ENCODE results near the gene PAQR8.

Gene PAQR8

DNA sequence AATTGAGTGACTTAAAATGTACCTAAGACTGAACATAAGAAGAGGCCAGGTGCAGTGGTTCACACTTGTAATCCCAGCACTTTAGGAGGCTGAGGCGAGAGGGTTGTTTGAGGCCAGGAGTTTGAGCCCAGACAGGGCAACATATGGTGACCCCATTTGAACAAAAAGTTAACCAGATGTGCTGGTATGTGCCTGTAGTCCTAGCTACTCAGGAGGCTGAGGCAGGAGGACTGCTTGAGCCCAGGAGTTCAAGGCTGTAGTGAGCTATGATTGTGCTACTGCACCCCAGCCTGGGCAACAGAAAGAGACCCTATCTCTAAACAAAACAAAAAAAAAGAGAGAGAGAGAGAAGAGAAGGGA, 10.1 kb upstream of the PAQR8 start:
- DNase-seq, result no peak

DNA sequence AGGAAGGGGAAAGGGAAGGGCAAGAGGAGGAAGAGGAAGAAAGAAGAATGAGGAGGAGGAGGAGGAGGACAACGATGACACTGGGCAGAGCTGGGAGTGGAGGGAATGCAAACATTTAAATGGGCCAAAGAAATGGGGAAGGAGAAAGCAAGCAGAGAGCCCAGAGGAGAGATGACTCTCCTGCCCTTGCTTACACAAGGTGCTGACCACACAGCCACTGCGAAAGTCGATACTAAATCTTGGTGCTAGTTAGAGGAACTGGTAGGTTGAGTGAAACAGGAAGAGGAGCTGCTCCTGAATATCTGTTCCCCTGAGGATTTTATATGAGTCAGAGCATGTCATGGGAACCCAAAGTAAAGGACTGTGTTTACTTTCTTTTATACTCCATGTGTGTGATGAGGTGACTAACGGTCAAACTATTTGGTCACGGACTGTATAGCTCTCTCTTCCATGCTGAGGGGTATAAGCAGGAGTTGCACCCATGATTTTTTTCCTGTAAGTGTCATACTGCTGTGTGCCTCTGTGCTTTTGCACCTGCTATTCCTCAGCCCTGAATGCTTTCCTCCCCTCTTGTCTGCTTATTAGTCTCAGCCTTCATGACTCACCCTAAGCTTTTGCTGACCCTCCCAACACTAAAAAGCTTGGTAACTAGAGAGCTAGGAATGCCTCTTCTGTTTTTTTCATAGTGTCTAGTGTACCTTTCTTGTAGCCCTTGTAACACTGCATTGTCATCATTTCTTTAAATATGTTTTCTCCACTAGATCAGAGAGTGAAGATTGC, 9.5 kb upstream of the PAQR8 start:
- DNase-seq, result peak; percentile 7 to 63

DNA sequence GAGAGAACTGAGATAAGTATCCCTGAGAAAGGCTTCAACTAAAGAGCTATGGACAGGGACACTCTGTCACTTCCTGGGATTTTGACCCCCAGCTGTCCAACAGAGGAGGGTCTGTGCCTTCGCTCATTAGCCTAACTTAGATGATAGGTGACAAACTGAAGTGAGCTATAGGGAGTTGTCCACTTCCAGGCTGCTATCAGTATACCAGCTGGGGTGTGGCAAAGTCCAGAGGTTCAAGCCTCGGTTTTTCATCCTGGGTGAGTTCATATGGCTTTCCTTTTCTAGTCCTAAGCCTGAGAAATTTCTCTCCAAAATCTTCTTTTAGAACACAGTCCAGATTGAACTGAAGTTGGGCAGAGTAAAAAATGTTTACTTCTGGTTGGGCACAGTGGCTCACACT, 5.9 kb upstream of the PAQR8 start:
- no peak for DNase-seq

DNA sequence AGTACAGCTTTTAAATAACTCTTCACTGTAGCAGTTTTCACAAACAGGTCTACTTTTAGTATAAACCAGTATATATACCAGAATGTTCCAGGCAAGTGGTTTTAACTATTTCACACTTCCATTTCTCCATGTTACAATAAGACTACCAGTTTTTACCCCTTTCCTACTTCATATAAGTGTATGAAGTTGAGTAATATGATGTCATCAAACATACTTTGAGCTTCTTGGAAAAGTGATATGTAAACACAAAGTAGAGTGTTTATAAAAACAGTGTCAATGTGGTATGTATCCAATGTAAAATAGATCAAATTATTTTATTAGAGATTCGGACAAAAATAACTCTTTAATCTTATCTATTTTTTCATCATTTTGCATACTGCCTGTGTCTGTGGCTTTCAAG, 2.5 kb upstream of the PAQR8 start:
- DNase-seq, result no peak

DNA sequence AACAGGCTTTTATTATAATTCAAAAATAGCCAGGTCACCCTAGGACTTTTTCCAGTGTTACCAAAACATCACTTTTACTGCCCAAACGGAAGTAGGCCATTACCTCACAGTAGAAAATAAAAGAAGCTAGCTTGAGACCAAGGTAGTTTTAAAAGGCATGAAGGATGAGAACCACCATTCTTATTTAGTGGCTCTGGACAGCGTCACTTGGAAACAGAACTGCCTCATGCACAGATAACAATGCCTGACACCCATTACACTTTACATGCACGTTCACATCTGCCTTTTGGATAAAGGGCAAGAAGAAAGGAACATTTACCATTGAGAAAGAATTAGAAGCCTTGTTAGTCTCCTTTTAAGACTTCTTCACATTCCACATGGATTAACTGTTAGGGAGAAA, 1.9 kb upstream of the PAQR8 start:
- no peak for DNase-seq

DNA sequence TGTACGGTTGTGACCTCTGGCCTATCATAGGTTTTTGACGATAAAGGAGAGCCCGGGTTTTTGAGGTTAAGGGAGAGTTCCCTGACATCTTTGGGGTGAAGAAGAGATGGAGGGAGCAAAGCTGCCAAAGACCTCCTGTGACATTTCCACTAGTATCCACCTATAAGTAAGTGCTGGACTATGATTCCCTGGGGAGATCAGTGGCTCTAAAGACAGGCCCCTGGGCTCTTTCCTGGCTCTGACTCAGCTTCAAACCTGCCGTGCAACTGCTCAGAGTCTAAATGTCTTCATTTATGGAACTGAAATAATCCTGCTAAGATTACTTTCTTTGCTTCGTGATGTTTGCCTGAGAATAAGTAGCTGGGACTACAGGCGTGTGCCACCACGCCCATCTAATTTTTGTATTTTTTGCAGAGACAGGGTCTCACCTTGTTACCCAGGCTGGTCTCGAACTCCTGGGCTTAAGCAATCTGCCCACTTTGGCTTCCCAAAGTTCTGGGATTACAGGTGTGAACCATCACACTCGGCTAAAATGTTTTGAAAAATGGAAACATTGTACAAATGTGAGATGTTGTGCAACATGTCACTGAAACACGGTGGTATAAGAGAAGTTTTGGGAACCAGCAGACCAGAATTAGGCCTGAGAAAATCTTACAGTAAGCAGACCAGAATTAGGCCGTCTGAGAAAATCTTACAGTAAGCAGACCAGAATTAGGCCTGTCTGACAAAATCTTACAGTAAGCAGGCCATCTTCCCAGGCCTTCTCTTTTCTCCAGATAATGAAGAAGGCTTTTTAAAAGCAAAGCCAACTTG, 1.1 kb upstream of the PAQR8 start:
- no peak for DNase-seq

DNA sequence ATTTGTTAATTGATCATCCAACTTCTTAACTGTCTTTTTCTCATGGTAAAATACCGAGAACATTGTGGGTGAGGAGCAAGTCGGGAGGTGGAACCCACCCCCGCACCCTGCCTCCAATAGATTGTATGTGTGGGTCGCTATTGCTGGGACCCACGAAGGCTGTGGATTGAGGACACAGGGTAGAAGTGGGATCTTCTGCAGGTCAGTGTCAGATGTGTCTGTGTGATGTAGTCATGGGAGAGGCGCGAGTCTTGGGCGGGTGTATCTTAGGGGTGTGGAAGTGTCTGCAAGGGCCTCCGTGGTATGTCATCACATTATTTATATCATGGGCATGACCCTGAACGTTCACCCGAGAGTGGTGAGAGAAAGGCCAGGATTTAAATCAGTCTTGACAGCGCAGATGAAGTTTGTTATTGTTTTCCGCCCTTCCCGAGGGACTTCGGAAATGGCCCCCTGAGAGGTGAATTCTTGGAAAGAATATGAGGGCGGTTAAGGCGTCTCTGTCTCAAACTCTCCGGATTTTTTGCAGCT, 472 bp upstream of the PAQR8 start:
- no peak for DNase-seq

DNA sequence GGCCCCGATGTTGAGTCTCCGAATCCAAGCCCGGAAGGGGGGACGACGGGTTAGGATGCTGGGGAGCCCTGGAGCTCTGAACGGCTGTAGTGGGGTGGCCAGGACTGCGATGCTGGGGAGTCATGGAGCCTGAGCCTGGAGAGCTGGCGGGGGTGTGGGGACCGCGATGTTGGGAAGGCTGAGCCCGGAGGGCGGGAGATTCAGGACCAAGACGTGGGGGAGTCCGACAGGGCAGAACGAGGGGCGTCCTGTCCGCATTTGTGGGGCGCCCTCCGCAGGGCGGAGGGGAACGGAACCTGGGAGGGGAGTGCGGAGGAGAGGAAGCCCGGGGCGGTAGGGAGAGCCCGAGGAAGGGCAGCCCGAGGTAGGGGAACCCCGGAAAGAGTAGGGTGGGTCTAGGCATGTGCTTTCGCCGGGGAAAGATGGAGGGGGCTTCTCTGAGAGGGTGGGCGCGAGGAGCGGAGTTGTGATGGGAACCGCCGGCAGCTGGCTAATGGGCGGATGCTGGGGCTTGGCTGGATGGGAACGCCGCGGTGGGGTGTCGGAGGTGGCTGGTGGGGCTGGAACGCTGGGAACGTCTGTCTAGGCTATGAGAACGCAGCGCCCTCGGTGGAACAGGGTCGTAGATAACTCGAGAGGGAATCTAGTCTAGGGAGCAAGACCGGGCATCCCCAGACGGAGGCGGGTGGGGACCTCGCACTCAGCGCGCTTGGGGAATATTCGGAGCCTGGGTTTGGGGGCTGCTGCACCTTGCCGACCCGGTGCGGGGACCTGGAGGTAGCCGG, 684 bp downstream of the PAQR8 start:
- peak; percentile 29 to 30 for DNase-seq

DNA sequence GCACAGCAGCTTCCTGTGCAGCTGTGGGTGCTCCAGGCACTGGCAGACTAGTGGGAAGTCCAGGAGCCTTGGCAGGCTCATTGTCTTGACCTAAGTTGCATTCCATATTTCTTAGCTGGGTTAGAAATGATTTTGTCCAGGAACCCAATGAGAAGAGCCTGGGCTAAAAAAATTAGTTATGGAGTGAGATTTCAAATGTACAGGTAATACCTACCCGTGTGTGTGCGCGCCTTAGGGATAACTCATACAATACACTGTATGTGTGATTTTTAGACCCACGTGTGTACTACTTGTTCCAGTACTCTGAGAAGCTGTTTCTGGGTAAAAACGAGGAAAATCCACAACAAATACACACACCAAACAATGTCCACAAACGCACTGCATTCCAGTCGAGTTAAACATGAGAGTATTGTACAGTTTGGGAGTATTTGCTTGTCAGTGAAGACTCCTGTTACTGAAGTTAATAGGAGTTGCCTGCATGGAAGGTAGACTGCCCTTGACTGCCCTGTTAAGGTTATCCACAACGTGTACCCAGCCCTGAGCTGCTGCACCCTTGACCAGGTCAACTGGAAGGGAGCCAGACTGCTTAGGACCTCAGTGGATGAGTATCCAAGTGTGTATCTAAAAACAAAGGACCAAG, 1.4 kb downstream of the PAQR8 start:
- no peak for DNase-seq

DNA sequence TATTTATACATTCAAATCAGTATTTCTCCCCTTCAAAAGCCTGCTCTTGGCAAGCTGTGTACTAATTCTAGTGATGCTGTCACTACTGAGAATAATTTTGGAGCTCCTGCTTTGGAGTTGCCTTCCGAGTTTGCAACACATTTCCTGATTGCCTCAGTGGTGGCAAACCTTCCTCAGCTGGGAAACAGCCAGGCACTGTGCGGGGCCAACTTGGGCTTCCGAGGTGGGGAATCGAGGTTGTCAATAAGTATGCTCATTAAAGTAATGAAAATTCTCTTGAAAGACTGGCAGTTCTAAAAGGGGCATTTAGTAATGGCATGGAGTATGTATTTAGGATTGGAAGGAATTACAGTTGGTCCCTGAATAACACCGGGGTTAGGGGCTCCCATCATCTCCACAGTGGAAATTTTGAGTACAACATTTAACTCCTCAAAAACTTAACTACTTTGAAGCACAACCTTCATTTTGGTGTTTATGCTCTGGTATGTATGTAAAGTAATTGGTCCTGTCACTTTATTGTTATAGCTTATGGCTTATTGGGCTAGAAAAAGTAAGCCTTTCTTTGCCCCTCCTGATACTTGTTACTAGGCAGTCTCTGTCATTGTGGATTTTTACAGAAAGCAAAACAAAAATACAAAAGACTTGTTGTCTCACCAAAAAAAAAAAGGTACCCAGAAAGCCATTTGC, 2.7 kb downstream of the PAQR8 start:
- DNase-seq, result no peak

DNA sequence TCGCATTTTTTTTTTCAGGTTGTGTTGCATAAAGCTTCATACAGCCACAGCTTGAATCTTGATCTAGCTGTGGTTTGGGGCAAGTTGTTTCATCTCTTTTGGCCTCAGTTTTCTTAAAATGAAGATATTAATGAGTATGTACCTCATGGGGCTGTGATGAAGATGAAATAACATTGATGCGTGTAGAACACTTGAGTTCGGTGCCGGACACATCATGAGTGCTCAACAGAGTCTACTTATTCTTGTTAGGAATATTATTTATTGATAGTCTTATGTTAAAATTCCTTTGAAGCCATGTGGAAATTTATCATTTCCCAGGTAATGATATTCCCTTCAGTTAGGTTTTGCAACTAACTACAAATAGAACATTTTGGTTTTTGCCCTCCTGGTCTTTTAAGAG, 3.4 kb downstream of the PAQR8 start:
- DNase-seq, result no peak

DNA sequence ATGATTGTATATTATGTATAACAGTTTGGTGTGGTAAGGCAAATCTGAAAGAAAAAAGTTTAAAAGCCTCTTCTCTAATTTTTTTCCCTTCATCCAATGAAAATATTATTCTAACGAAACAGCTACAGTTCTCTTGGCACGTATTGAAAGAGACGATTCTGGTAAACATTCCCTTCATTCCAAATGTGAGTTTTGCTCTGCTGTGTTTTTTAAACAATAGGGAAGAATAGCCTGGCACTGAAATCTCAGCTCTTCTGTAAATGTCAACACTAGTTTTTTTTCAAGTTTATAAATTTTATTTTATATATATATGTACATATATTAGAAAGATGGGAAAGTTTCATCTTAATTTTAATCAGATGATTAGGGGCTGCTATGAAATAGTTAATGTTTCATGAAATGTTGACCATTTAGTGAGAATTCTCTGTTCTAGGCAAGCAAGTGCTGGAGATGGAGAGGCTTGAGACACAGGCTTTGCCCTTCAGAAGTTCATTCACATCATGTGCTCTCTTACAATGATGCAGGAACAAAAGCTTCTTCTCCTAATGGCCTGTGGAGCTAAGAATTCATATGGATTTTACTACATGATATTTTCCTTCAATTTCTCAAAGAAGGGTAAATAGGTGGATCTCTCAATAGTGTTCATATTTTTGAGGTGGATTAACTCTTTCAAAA, 4.1 kb downstream of the PAQR8 start:
- DNase-seq, result no peak

DNA sequence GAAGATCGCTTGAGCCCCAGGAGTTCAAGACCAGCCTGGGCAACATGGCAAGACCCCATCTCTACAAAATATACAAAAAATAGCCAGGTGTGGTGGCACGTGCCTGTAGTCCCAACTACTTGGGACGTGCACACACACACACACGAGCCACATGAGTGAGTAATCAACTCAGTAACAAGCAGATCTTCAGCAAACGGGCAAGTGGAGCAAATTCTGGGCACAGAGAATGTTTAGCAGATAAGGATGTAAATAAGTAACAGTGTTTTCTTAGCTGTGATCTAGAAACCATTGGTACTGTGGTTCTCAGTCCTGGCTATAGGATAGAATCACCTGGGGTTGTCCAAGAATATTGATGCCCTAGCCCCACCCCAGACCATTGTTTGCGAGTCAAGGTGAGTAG, 6.1 kb downstream of the PAQR8 start:
- DNase-seq, result no peak

DNA sequence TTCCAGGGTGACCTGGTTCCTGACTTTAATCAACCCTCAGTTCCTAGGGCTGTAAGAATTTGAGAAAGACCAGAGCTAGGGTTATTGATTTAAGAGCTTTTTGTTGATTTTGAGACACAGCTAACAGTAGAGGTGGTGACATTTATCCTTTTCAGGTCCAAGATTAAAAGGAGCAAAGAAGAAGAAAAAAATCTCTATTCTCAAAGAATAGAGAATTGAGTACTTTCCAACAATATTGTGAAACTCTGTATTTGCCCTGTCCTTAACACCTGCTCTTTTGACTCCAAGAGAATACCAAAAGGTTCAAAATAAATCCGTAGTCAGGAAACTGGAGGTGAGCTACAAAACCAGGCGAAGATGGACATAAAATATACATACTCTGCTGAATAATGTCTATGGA, 7.3 kb downstream of the PAQR8 start:
- DNase-seq, result no peak

DNA sequence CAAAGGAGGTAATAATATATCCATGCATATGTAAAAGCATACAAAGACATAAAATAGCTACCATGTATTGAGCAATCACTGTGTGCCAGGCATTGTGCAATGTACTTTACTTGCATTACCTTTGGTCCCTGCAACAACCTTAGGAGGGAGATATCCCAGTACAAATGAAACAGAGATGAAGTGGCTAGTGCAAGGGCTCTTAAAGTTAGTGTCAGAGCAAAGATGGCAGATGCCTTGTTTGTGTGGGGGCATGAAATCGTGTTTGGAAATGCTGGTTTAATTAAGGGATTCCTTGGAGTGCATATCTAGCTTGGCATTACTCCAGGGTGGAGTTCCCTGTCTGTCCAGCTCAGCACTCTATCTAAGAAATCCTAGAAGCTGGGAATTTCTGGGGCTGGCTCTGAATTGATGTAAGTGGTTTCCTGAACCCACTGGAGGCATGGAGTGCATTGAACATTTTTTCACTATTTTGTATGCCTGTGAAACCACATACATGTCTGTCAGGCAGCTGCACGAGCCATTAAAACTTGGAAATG, 9.8 kb downstream of the PAQR8 start:
- no peak for DNase-seq

DNA sequence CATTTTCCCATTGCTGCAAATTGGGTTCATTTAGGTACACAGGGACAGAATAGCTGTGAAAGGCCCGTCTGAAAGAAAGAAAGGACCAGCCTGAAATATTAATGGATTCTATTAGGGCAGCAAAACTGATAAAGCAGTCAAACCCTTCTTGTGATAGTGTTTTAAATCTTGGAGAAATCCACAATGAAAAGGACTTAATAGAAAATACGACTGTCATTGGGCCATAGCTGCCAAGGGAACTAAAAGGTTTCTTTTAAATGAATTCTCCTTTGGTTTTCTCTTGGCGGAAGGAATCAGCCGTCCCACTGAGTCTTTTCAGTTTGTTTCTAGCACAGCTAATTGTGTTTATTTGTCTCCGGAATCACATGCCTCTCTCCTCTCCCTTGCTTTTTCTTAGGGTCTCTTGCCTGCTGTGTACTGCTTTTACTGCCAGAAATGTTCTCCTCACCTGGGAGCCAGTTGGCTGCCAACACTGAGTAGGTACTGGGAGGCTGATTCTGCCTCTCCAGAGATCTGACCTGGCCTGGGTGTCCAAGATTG, 11.3 kb downstream of the PAQR8 start:
- DNase-seq, result no peak

DNA sequence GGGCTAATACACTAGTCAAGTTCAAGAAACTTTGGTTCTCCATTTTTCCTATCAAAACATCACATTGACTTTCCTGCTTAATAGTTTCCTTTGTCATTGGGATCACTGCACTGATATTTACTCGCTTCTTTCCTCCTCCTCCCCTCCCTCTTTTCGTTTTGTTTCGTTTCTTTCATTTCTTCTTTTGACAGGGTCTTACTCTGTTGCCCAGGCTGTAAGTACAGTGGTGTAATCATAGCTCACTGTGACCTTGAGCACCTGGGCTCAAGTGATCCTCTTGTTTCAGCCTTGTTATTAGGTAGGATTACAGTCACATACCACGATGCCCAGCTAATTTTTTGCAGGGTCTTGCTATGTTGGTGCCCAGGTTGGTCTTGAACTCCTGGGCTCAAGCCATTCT, 12.3 kb downstream of the PAQR8 start:
- no peak for DNase-seq

DNA sequence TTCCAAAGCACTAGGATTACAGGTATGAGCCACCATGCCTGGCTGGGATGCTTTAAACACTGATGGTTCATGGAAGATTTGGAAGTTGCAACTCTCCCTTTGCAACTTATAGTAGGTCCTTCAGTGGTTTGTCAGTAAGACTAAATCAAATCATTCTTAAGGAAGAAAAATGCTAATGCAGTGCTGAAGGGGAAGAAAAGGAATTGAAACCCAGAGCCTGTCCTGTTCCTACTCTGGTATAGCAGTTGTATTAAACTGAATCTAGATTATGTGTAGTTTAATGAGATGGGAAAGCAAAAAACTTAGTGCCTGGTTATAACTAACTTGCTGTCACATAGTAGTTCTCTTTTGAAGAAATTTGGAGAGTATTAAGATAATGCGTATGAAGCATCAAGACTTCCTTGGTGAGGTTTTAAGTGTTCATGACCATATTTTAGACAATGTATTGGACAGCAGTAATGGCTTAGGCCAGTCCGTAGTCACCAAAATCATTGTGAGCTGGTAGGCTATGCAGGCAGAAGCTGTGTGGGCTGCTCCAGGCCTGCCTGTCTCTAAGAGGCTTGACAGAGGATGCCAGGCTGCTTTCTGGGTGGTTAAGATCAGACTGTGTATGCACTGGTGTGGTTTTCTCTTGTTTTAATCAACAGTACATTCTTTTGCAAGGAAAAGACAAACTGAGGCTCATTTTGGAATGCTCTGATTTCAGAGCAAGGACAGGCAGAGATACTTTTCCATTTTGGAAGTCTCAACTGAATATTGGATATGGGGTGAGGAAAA, 14.0 kb downstream of the PAQR8 start:
- DNase-seq, result no peak

DNA sequence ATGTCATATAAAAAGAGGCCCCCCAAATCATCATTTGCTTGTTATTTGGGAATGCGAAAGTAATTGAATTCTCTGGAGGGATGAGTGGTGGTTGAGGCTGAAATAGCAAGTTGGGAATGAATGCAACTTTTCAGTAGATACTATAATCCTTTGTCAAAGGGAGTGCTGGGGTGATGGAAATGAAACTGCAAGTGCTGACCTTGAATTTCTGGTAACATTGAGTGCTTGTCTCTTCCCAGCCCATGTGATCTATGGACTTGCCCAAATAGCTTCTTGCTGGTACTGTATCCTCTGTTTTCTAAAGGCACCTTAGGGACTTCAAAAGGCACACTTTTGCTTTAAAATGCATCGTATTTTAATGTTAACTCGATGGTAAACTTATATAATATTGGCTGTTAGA, 14.8 kb downstream of the PAQR8 start:
- DNase-seq, result no peak

DNA sequence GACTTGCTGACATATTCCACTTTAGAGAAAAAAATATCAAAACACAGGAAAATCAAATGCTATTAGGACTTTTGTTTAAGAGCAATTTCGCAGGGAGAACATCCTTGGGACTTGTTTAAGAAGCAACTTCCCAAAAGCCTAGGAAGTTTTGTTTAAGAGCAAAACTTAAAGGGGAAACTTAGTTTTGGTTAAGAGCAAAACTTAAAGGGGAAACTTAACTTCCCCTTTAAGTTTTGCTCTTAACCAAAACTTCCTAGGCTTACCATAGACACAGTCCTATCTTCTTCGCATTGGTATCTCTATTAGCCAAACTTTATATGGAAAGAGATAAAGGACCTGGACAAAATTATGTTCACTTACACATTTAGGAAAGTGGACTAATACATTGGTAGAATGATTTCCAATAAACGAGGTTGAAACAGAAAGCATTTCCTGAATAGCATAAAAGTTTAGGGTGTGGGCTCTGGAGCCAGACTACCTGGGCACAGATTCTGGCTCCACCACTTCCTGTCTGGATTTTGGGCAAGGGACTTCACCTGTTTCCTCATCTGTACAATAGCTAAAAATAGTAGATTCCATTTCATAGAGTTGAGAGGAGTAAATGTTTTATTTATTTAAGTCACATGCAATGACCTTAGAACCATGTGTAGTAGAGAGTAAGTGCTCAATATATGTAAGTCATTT, 15.7 kb downstream of the PAQR8 start:
- no peak for DNase-seq
